C4-2B (cell line): Measurements from ENCODE around the gene ALAS1.

Source experiments
- H3K27ac ChIP-seq: fragments of 450-650 bp; 2 replicates; pipeline ENCODE4 v1.5.1; 2017
- ZFX ChIP-seq: fragments of 450-650 bp; IDR thresholded peaks from 2 replicates; pipeline ENCODE4 v1.6.1; 2017
- TF ChIP-seq, protein P1 (sequence below): fragments of 450-650 bp; conservative IDR thresholded peaks from 2 replicates; pipeline ENCODE4 v1.5.1; 2017; ENCODE audit warnings: mild to moderate bottlenecking

Gene ALAS1

DNA sequence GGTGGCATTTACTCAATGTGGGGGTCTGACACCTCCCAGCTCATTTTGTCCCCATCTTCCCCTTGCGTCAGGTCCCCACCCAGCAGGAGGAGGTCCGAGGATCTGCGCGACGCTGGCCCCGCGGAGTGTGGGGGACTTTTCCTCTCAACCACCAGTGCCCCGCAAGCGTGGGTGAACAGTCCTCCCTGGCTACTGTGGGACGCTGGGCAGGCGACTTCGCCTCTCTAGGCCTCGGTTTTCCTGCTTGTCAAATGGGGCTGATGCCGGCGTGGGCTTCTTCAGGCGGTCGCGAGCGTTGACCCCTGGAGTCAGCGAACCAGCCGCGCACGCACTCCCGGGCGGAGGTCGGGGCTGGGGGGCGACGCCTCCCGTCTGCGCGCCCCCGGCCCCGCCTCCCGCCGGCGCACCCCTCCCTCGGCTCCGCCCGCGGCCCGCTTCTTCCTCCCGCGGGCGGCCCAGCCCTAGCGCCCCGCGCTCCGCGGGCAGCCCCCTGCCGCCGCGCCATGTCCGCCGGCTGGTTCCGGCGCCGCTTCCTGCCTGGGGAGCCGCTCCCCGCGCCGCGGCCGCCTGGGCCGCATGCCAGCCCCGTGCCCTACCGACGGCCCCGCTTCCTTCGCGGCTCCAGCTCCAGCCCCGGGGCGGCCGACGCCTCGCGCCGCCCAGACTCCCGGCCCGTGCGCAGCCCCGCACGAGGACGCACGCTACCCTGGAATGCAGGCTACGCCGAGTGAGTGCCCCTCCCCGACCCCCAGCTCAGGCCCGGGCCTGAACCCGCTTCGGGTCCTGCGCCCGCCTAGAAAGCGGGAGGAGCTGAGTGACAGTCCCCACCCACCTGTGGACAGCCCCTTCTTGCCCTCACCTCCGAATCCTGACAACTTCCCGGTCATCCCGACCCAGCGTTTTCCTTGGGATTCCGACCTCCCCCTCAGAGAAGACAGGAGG lies 47.6 kb downstream of the ALAS1 start, which contains the start of gene PPM1M:
Gene PPM1M, plus strand, starts transcription at position 438 of the 942 bp plus-strand sequence. Its CDS starts 66 bp downstream, at position 504.
- TF ChIP-seq, protein P1, sequence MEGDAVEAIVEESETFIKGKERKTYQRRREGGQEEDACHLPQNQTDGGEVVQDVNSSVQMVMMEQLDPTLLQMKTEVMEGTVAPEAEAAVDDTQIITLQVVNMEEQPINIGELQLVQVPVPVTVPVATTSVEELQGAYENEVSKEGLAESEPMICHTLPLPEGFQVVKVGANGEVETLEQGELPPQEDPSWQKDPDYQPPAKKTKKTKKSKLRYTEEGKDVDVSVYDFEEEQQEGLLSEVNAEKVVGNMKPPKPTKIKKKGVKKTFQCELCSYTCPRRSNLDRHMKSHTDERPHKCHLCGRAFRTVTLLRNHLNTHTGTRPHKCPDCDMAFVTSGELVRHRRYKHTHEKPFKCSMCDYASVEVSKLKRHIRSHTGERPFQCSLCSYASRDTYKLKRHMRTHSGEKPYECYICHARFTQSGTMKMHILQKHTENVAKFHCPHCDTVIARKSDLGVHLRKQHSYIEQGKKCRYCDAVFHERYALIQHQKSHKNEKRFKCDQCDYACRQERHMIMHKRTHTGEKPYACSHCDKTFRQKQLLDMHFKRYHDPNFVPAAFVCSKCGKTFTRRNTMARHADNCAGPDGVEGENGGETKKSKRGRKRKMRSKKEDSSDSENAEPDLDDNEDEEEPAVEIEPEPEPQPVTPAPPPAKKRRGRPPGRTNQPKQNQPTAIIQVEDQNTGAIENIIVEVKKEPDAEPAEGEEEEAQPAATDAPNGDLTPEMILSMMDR, result no peak
- TF ChIP-seq ZFX, result peak; percentile 66; the same call in 1 of the 2 replicates
- H3K27ac ChIP-seq, result peak within 1 kb of the TSS; percentile 51

DNA sequence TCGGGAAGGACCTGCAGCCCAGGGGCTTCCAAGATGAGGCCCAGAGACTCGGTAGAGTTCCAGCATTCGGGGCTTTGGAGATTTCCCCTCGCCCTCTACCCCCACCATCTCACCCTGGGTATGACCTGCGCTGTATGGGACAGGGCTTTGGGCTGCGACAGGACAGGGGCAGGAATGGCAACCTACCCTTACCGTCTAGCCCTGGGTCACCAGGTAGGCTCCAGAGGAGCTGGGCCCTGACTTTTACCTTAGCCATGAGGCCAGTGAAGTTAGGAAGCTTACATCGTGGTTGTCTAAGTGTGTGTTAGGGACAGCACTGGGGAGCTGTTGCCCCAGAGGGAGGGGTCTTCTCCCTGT lies 48.3 kb downstream of the ALAS1 start:
- TF ChIP-seq ZFX, result no peak
- TF ChIP-seq, protein P1, result no peak
- H3K27ac ChIP-seq, result peak overlapping the region; percentile 51

DNA sequence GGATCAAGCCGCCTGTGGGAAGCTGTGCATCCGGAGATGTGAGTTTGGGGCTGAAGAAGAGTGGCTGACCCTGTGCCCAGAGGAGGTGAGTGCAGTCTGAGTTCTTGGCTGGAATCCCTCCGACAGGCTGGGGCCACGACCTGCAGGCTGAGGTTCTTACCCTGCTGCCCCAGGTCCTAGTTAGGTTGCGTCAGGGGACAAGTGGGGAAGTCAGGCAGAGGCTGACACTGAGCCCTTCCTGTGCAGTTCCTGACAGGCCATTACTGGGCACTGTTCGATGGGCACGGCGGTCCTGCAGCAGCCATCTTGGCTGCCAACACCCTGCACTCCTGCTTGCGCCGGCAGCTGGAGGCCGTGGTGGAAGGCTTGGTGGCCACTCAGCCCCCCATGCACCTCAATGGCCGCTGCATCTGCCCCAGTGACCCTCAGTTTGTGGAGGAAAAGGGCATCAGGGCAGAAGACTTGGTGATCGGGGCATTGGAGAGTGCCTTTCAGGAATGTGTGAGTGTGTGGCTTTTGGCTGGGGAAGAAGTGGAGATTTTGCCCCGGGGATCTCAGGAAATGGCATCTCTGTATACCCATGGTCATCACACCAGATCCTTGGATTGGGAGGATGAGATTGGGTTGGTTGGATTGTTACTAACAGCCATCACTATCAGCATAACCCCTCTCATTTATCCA lies 48.9 kb downstream of the ALAS1 start:
- no peak overlapping the region for H3K27ac ChIP-seq
- TF ChIP-seq, protein P1, result no peak
- no peak for TF ChIP-seq ZFX

DNA sequence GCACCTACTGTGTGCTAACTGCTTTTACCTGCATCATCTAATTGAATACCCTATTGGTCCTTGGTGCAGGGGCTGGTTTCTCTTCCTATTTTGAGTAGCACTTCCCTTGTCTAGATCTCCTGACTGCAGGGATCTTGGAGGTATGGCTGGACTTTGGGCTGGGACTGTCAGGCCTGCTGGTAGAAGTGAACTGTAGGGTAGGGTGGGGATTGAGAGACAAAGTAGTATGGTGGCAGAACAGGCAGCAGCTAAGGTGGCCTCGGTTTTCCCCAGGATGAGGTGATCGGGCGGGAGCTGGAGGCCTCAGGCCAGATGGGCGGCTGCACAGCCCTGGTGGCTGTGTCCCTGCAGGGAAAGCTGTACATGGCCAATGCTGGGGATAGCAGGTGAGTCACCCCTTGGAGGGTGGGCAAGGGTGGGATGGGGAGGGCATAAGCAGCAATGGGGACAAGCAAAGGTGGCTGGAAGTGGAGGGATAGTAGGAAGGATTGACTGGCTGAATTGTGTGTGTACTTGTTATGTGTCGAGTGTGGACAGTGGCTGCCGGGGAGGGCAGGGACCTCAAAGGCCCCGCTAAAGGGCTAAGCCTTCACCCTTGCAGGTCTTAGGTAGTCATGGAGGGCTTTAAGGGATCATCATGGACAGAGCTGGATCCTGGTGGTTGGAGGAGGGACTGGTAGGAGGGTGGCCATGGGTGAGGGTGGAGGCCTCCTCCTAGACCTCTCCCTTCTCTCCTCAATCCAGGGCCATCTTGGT lies 49.6 kb downstream of the ALAS1 start:
- TF ChIP-seq, protein P1, result no peak
- no peak for TF ChIP-seq ZFX
- H3K27ac ChIP-seq, result no peak overlapping the region

DNA sequence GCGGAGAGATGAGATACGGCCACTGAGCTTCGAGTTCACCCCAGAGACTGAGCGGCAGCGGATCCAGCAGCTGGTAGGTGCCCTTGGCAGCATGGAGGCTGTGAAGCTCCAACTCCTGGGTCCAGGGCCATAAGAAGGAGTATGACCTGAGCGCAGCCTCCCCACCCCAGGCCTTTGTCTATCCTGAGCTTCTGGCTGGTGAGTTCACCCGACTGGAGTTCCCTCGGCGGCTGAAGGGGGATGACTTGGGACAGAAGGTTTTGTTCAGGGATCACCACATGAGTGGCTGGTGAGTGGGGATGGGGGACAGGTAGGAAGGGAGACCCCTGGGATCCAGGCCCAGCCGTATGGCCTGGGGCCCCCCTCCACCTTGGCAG lies 50.2 kb downstream of the ALAS1 start:
- H3K27ac ChIP-seq, result no peak overlapping the region
- TF ChIP-seq, protein P1, result no peak
- TF ChIP-seq ZFX, result no peak

DNA sequence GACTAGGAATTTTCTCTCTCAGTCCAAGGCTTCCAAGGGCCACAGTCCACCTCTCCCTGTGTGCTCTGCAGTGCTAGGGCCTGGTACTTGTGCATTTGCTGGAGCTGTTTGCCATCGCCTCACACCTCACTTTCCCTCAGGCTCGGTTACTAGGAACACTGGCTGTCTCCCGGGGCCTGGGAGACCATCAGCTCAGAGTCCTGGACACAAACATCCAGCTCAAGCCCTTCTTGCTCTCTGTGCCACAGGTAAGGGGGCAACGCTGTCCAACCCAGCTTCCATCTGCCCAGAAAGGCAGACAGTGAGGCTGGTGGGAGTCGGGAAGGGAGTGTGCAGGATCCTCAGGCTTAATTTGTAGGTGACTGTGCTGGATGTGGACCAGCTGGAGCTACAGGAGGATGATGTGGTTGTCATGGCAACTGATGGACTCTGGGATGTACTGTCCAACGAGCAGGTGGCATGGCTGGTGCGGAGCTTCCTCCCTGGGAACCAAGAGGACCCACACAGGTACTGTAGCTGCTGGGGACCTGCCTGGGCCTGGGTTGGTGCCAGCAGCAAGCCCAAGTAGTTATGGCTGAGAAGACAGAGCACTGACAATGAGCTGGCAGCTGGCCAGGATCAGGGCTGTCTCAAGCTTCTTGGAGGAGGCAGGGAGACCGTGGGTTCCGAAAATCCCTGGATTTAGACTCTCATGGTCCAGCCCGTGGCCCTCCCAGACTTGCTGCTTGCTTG lies 51.0 kb downstream of the ALAS1 start:
- H3K27ac ChIP-seq, result no peak overlapping the region
- TF ChIP-seq ZFX, result no peak
- TF ChIP-seq, protein P1, result no peak
